Adrenal gland (tissue), 5 donors: ENCODE data around the gene MAGEC3.

Experiments
- CTCF ChIP-seq, 6 experiments: fragments of 450-650 bp in 4 of 6; fragments of 200-600 bp in 2 of 6; sonication (generic) in 1 of 6; IDR thresholded peaks; 1 replicate in 5 of 6; 2 replicates in 1 of 6; pipeline versions ENCODE4 v1.5.1 to v1.8.0; 2016 to 2021; ENCODE audit warnings: antibody characterized with exemption in 6 of 6, mild to moderate bottlenecking in 2 of 6, moderate library complexity in 1 of 6
- POLR2A ChIP-seq, 2 donors: fragments of 450-650 bp; IDR thresholded peaks; one replicate each; pipeline ENCODE4 v1.6.1; 2017; ENCODE audit warnings: antibody characterized with exemption in 2 of 2, mild to moderate bottlenecking in 2 of 2, moderate library complexity in 1 of 2
- donor health status: DM: no; HTN: no; CAD: no.

GRCh38 chrX:141832247-141832646 is 5.9 kb upstream of the MAGEC3 start:
- TF ChIP-seq CTCF (IDR thresholded peaks at IDR 0.05) (no peak), POLR2A (IDR thresholded peaks at IDR 0.05) (no peak)
